Gastroesophageal sphincter (tissue), 4 donors: ENCODE results near the gene FAM89A. TPM values are rescaled to one million over a fixed set of nuclear protein-coding genes. Genes with fewer than 3 reads are reported as not detected.

Source experiments
- ATAC-seq: fragments of 150-250 bp; one replicate; pipeline ENCODE4 v1.9.1; 2016; ENCODE audit warnings: mild to moderate bottlenecking, moderate library complexity
- H3K27ac ChIP-seq, 4 donors: fragments of 200-600 bp; sonication (generic) in 3 of 4; 1 replicate in 3 of 4; 2 replicates in 1 of 4; pipeline ENCODE4 v1.5.1; 2016 to 2019
- H3K27me3 ChIP-seq: fragments of 200-600 bp; sonication (generic); one replicate; pipeline ENCODE4 v1.5.1; 2019
- H3K36me3 ChIP-seq, 2 donors: fragments of 200-600 bp; sonication (generic); one replicate each; pipeline ENCODE4 v1.5.1; 2019; ENCODE audit warnings: control low read depth in 1 of 2
- H3K4me1 ChIP-seq, 3 donors: fragments of 200-600 bp; sonication (generic); 1 replicate in 2 of 3; 2 replicates in 1 of 3; pipeline ENCODE4 v1.5.1; 2016 to 2019; ENCODE audit warnings: control low read depth in 2 of 3
- H3K4me3 ChIP-seq, 2 donors: fragments of 200-600 bp; sonication (generic); one replicate each; pipeline ENCODE4 v1.5.1; 2019; ENCODE audit warnings: mild to moderate bottlenecking in 1 of 2, moderate library complexity in 1 of 2
- H3K9me3 ChIP-seq, 3 donors: fragments of 200-600 bp; sonication (generic); one replicate each; pipeline ENCODE4 v1.5.1; 2017 to 2019; ENCODE audit warnings: control low read depth in 2 of 3
- EP300 ChIP-seq: sonication (generic); formaldehyde crosslinking; IDR thresholded peaks from one replicate; pipeline ENCODE4 v1.6.1; 2017; ENCODE audit warnings: antibody characterized with exemption, mild to moderate bottlenecking
- POLR2A ChIP-seq, 2 donors: fragments of 450-650 bp; IDR thresholded peaks; one replicate each; pipeline ENCODE4 v1.6.1; 2017; ENCODE audit warnings: antibody characterized with exemption in 2 of 2, mild to moderate bottlenecking in 2 of 2, moderate library complexity in 1 of 2
- POLR2AphosphoS5 ChIP-seq: sonication (generic); formaldehyde crosslinking; IDR thresholded peaks from one replicate; pipeline ENCODE4 v1.6.1; 2017; ENCODE audit warnings: antibody characterized with exemption
- WGBS, 2 donors: methylation state at CpG; one replicate each; pipeline ENCODE4 v1.1.5; 2018; ENCODE audit warnings: low coverage in 1 of 2; 5-methylcytosine and 5-hydroxymethylcytosine counted together
- total RNA-seq, 4 donors: library from RNA; depleted of rRNA; stranded (reverse); fragments of >200 nt; gene quantifications; one replicate each; pipeline ENCODE4 v1.1.0, GENCODE V29; 2016
- TF ChIP-seq, protein P1 (sequence below), 4 experiments: fragments of 200-600 bp in 2 of 4; fragments of 450-650 bp in 2 of 4; sonication (generic) in 1 of 4; IDR thresholded peaks; one replicate each; pipeline ENCODE4 v1.5.1; 2017 to 2019; ENCODE audit warnings: antibody characterized with exemption in 4 of 4, mild to moderate bottlenecking in 2 of 4, moderate library complexity in 2 of 4

The FAM89A gene
- total RNA-seq, 4 donors from 2014 or later = 2.5 to 11.6 (median 7.7) TPM

GRCh38 chr1:231064418-231064817 lies 24.4 kb upstream of the FAM89A start:
- peaks cover 19% of the 10 kb centered on the region for H3K27me3 ChIP-seq
- H3K27ac ChIP-seq = no peak overlapping the region
- H3K9me3 ChIP-seq = no peaks in the 10 kb centered on the region
- WGBS, 2 donors = 60 to 87% methylated on average over 1 to 3 of the region's 3 CpGs
- H3K4me3 ChIP-seq = no peak overlapping the region
- H3K36me3 ChIP-seq = no peaks in the 10 kb centered on the region
- no peak for ATAC-seq
- TF ChIP-seq, protein P1, sequence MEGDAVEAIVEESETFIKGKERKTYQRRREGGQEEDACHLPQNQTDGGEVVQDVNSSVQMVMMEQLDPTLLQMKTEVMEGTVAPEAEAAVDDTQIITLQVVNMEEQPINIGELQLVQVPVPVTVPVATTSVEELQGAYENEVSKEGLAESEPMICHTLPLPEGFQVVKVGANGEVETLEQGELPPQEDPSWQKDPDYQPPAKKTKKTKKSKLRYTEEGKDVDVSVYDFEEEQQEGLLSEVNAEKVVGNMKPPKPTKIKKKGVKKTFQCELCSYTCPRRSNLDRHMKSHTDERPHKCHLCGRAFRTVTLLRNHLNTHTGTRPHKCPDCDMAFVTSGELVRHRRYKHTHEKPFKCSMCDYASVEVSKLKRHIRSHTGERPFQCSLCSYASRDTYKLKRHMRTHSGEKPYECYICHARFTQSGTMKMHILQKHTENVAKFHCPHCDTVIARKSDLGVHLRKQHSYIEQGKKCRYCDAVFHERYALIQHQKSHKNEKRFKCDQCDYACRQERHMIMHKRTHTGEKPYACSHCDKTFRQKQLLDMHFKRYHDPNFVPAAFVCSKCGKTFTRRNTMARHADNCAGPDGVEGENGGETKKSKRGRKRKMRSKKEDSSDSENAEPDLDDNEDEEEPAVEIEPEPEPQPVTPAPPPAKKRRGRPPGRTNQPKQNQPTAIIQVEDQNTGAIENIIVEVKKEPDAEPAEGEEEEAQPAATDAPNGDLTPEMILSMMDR (IDR thresholded peaks at IDR 0.05) = no peak
- TF ChIP-seq EP300 = no peak
- no peak for TF ChIP-seq POLR2A (IDR thresholded peaks at IDR 0.05)
- no peak for TF ChIP-seq POLR2AphosphoS5
- H3K4me1 ChIP-seq = no peaks in the 10 kb centered on the region

- no peaks in the 10 kb centered on the region for H3K36me3 ChIP-seq
- no peaks in the 10 kb centered on the region for H3K4me1 ChIP-seq
- WGBS, 2 donors = 77 to 80% methylated on average over 1 to 6 of the region's 6 CpGs
- TF ChIP-seq POLR2AphosphoS5 = no peak
- TF ChIP-seq EP300 = no peak
- H3K9me3 ChIP-seq = no peaks in the 10 kb centered on the region
- H3K27ac ChIP-seq = no peak overlapping the region
- ATAC-seq = no peak
- H3K27me3 ChIP-seq = peaks cover 29% of the 10 kb centered on the region
- no peak overlapping the region for H3K4me3 ChIP-seq
Observed at GRCh38 chr1:231063331-231063730, 23.3 kb upstream of the FAM89A start.

DNA sequence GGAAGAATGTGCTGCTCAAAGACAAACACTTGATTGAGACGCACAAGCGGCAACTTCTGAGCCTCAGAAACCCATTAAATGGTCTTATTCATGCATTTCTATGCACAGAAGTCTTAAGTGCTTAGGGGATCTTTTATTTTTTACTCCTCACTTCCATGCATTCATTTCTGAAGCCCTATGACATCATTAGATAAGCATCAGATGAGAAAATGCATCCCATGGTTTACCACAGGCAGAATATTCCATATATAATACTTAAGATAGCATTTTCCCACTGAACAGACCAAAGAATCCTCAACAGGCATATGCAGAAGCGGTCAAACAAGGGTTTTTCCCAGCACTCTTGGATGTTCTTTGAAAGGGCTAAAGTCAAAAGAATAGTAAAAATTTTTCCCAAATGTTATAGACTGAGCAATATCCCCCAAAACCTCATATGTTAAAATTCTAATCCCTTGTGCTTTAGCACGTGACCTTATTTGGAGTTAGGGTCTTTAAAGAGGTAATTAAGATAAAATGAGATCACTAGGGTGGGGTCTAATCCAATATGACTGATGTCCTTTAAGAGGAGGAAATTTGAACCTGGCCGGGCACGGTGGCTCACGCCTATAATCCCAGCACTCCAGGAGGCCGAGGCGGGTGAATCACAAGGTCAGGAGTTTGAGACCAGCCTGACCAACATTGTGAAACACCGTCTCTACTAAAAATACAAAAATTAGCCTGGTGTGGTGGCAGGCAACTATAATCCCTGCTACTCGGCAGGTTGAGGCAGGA lies 22.6 kb upstream of the FAM89A start:
- 78 to 100% methylated on average over 4 to 11 of the region's 11 CpGs for WGBS, 2 donors
- TF ChIP-seq POLR2A (IDR thresholded peaks at IDR 0.05) (no peak), EP300 (no peak), POLR2AphosphoS5 (no peak)
- TF ChIP-seq, protein P1 (IDR thresholded peaks at IDR 0.05) = no peak

DNA sequence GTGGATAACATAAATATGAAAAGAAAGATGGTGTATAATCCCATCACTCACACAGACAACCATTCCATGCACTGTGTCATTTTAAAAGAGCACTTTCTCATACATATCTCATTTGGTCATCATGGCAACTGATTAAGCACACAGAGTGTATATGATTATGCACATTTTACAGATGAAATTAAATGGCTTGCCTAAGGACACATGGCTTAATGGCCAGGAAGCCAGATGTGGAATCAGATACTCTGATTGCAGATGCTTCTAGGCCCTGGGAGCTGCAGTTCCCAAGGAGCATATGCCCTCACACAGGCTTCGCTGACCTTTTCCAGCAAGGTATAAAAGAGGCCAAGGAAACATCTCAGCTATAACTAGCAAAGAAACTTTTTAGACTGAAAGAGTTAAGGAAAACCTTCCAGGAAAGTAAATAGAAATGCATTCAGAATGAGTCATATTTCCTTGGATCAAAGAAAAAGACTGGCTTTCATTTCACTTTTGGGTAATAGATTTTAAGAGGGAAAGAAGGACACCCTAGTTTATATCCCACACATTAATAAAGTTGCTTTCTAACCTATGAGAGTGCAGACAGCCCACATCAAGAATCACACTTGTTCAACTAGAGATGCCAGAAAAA lies 19.6 kb upstream of the FAM89A start:
- TF ChIP-seq, protein P1 (IDR thresholded peaks at IDR 0.05) = no peak
- no peak for TF ChIP-seq POLR2AphosphoS5
- no peak for TF ChIP-seq POLR2A (IDR thresholded peaks at IDR 0.05)
- no peak for TF ChIP-seq EP300
- H3K36me3 ChIP-seq = no peaks in the 10 kb centered on the region
- H3K4me3 ChIP-seq = no peak overlapping the region
- H3K9me3 ChIP-seq = no peaks in the 10 kb centered on the region
- no peak for ATAC-seq
- H3K4me1 ChIP-seq = peaks cover 0 to under 1% (median 0%) of the 10 kb centered on the region in 3 donors
- 67% methylated on average over 1 of the region's 1 CpG; no CpG with 5 or more reads in 1 of the 2 donors for WGBS, 2 donors
- H3K27me3 ChIP-seq = peaks cover 18% of the 10 kb centered on the region
- no peak overlapping the region for H3K27ac ChIP-seq

More for the DNA sequence above, 22.6 kb upstream of the FAM89A start:
- no peak overlapping the region for H3K27ac ChIP-seq
- no peak for ATAC-seq
- H3K36me3 ChIP-seq = no peaks in the 10 kb centered on the region
- no peak overlapping the region for H3K4me3 ChIP-seq
- peaks cover 25% of the 10 kb centered on the region for H3K27me3 ChIP-seq
- H3K9me3 ChIP-seq = no peaks in the 10 kb centered on the region
- no peaks in the 10 kb centered on the region for H3K4me1 ChIP-seq

- TF ChIP-seq POLR2AphosphoS5 (no peak), POLR2A (IDR thresholded peaks at IDR 0.05) (no peak), EP300 (no peak)
- TF ChIP-seq, protein P1 (IDR thresholded peaks at IDR 0.05) = no peak
- ATAC-seq = no peak
Observed at GRCh38 chr1:231058416-231059109, 18.5 kb upstream of the FAM89A start.

More at GRCh38 chr1:231058416-231059109, 18.5 kb upstream of the FAM89A start:
- H3K36me3 ChIP-seq = no peaks in the 10 kb centered on the region
- no peak overlapping the region for H3K27ac ChIP-seq
- H3K9me3 ChIP-seq = no peaks in the 10 kb centered on the region
- WGBS, 2 donors = 64 to 68% methylated on average over 3 to 8 of the region's 8 CpGs
- no peak overlapping the region for H3K4me3 ChIP-seq
- H3K27me3 ChIP-seq = peaks cover 18% of the 10 kb centered on the region
- H3K4me1 ChIP-seq = peaks cover 2 to 12% (median 7%) of the 10 kb centered on the region in 3 donors
